HepG2 (cell line): ENCODE data around the gene CAGE1. TPM values are rescaled to one million over a fixed set of nuclear protein-coding genes. Genes with fewer than 3 reads are reported as not detected.
A peak's percentile ranks its signal among the peaks of the same experiment; 100 is the strongest.

Source experiments
- BHLHE40 ChIP-seq: IDR thresholded peaks from 2 replicates; pipeline ENCODE4 v1.6.1; 2011; ENCODE audit warnings: low read length, improper control_type of control experiment
- FIP1L1 ChIP-seq: fragments of 200-400 bp; formaldehyde crosslinking; IDR thresholded peaks from 2 replicates; pipeline ENCODE4 v1.6.1; 2018; ENCODE audit warnings: low read depth, mild to moderate bottlenecking, low read length, moderate library complexity, borderline replicate concordance; ENCODE audit not compliant: insufficient read depth
- FOXJ3 ChIP-seq: sonication (generic); formaldehyde crosslinking; IDR thresholded peaks from 2 replicates; pipeline ENCODE4 v1.4.0; 2020; ENCODE audit warnings: missing genetic modification reagents, mild to moderate bottlenecking, borderline replicate concordance
- GATA4 ChIP-seq: sonication (generic); IDR thresholded peaks from 2 replicates; pipeline ENCODE4 v1.6.1; 2016; ENCODE audit warnings: antibody characterized with exemption, low read depth, borderline replicate concordance
- HBP1 ChIP-seq: IDR thresholded peaks from 2 replicates; pipeline ENCODE4 v1.6.1; 2016; ENCODE audit warnings: low read depth, control low read depth
- HHEX ChIP-seq: IDR thresholded peaks from 2 replicates; pipeline ENCODE4 v1.6.1; 2016; ENCODE audit warnings: control low read depth
- JDP2 ChIP-seq: sonication (generic); formaldehyde crosslinking; IDR thresholded peaks from 2 replicates; pipeline ENCODE4 v1.8.1; 2022; ENCODE audit warnings: missing genetic modification reagents, borderline replicate concordance
- MEF2D ChIP-seq: sonication (generic); formaldehyde crosslinking; IDR thresholded peaks from 2 replicates; pipeline ENCODE4 v1.5.1; 2020; ENCODE audit warnings: mild to moderate bottlenecking, missing genetic modification reagents
- NFE2L2 ChIP-seq: fragments of 150-350 bp; IDR thresholded peaks from 2 replicates; pipeline ENCODE4 v1.6.1; 2014; ENCODE audit warnings: low read length
- NFYB ChIP-seq: sonication (generic); formaldehyde crosslinking; IDR thresholded peaks from 2 replicates; pipeline ENCODE4 v1.4.0; 2020; ENCODE audit warnings: missing genetic modification reagents
- REL ChIP-seq: sonication (generic); formaldehyde crosslinking; conservative IDR thresholded peaks from 2 replicates; pipeline ENCODE4 v1.8.0; 2022; ENCODE audit warnings: mild to moderate bottlenecking, missing genetic modification reagents, moderate library complexity
- TBX3 ChIP-seq: fragments of 450-650 bp; IDR thresholded peaks from 2 replicates; pipeline ENCODE4 v1.6.1; 2017; ENCODE audit warnings: antibody characterized with exemption, mild to moderate bottlenecking, inconsistent platforms, borderline replicate concordance
- UBTF ChIP-seq: sonication (generic); formaldehyde crosslinking; IDR thresholded peaks from 2 replicates; pipeline ENCODE4 v1.4.0; 2020; ENCODE audit warnings: mild to moderate bottlenecking, missing genetic modification reagents
- ZBTB10 ChIP-seq: sonication (generic); formaldehyde crosslinking; IDR thresholded peaks from 2 replicates; pipeline ENCODE4 v1.4.0; 2020; ENCODE audit warnings: missing genetic modification reagents, borderline replicate concordance
- ZBTB49 ChIP-seq: sonication (generic); formaldehyde crosslinking; IDR thresholded peaks from 2 replicates; pipeline ENCODE4 v1.4.0; 2020; ENCODE audit warnings: missing genetic modification reagents, borderline replicate concordance
- ZNF354B ChIP-seq: sonication (generic); formaldehyde crosslinking; IDR thresholded peaks from 2 replicates; pipeline ENCODE4 v1.8.0; 2022; ENCODE audit warnings: mild to moderate bottlenecking, missing genetic modification reagents
- ZNF431 ChIP-seq: sonication (generic); formaldehyde crosslinking; IDR thresholded peaks from 2 replicates; pipeline ENCODE4 v1.9.0; 2022; ENCODE audit warnings: missing genetic modification reagents, low read depth, mild to moderate bottlenecking, borderline replicate concordance
- ZNF577 ChIP-seq: sonication (generic); formaldehyde crosslinking; IDR thresholded peaks from 2 replicates; pipeline ENCODE4 v1.4.0; 2020; ENCODE audit warnings: mild to moderate bottlenecking, low read depth, missing genetic modification reagents, borderline replicate concordance
- ZNF607 ChIP-seq: sonication (generic); formaldehyde crosslinking; IDR thresholded peaks from 2 replicates; pipeline ENCODE4 v1.5.1; 2020; ENCODE audit warnings: missing genetic modification reagents, mild to moderate bottlenecking, borderline replicate concordance
- polyA plus RNA-seq, 8 experiments: library from polyadenylated mRNA; depleted of rRNA in 3 of 8; stranded (reverse) in 7 of 8; unstranded in 1 of 8; fragments of >200 nt; fragmentation: Illumina TruSeq in 4 of 8; extraction: Trizol in 4 of 8; gene quantifications; 2 replicates each; pipeline versions ENCODE4 v1.2.1 to v1.2.3, GENCODE V29; 2011 to 2016; ENCODE audit warnings: low read depth in 4 of 8, missing spikeins in 1 of 8, mixed read lengths in 1 of 8; ENCODE audit not compliant: insufficient read depth in 1 of 8
- total RNA-seq, 5 experiments: library from RNA; depleted of rRNA; stranded (reverse); fragments of >200 nt; fragmentation: Illumina TruSeq; extraction: Trizol; gene quantifications; 2 replicates each; pipeline ENCODE4 v1.2.3, GENCODE V29; 2016; ENCODE audit warnings: low read depth in 1 of 5

Gene CAGE1
- total and polyA plus RNA-seq, 2 of the 13 experiments (the other 11 are each of a cell fraction or from before 2014, with no cell fraction given) = 0.03 to 0.15 TPM

GRCh38 chr6:7389451-7390225, at the start of gene CAGE1, which contains the start of gene RIOK1 (continued):
- TF ChIP-seq FOXJ3 (CRISPR knock-in tag) = peak; percentile 39; the same call in 1 of the 2 replicates
- TF ChIP-seq ZNF354B (CRISPR knock-in tag) = peak; percentile 81; the same call in 1 of the 2 replicates
- peak; percentile 36; the same call in 1 of the 2 replicates for TF ChIP-seq ZBTB10 (CRISPR knock-in tag)
- no peak for TF ChIP-seq ZBTB49 (CRISPR knock-in tag)
- no peak for TF ChIP-seq HHEX (CRISPR knock-in tag)
- TF ChIP-seq TBX3 = no peak
- TF ChIP-seq ZNF431 (CRISPR knock-in tag) = peak; percentile 91; the same call in 1 of the 2 replicates
- TF ChIP-seq GATA4 = peak; percentile 87
- peak; percentile 92 for TF ChIP-seq MEF2D (CRISPR knock-in tag)
- peak; percentile 97 for TF ChIP-seq ZNF607 (CRISPR knock-in tag)
- no peak for TF ChIP-seq FIP1L1
- peak; percentile 74; the same call in 1 of the 2 replicates for TF ChIP-seq HBP1 (CRISPR knock-in tag)
- no peak for TF ChIP-seq NFE2L2
- TF ChIP-seq BHLHE40 = peak; percentile 51; the same call in 1 of the 2 replicates
- TF ChIP-seq UBTF = peak; percentile 96
- peak; percentile 67 for TF ChIP-seq NFYB
- peak; percentile 99 for TF ChIP-seq REL (CRISPR knock-in tag)
- no peak; the same call in 1 of the 2 replicates for TF ChIP-seq ZNF577 (CRISPR knock-in tag)
- peak; percentile 58; the same call in 1 of the 2 replicates for TF ChIP-seq JDP2 (CRISPR knock-in tag)
